ENCODE data around the gene PCSK4. TPM values are rescaled to one million over a fixed set of nuclear protein-coding genes. Genes with fewer than 3 reads are reported as not detected.

Gene PCSK4
- total and polyA plus RNA-seq, 2 donors (not counting 3 experiments of a cell fraction or from before 2014, with no cell fraction given) = 1.2 to 1.7 TPM

DNA sequence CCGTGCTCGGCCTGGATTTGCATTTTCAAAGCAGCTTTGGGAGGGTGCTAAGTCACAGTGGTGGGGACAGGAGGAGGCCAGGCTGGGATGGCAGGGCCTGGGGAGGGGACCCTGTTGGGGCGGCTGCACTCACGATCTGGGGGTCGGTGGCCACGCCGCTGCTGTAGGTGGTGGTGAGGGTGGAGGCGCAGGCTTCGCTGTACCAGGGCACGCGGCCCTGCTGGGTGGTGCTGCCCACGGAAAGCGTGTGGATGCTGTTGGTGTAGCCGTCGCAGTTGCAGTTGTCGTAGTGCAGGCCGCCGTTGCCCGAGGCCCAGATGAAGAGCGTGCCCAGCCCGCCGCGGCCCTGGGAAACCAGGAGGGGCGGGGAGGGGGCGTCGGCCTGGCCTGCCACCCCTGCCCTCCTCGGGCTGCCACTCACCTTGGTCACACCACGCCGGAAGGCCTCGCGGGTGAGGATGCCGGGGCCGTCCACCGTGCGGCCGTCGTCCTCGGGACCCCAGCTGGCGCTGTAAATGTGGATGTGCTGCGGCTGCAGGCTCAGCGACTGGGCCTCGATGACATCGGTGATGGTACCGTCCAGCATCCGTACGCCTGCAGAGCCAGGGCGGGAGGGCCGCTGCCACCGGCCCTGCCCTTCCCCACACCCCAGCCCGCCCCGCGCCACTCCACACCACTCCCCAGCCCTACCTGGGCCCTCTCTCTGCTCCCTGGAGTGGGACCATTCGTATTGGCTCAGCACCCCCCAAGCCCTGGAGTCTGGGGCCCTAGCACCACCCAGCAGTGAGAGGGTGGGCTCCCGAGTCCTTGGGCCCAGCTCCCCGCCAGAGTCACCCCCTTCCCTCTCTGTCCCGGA is 3.2 kb downstream of the PCSK4 start:
- no TSS peak for BruUV-seq (replicated peaks)
- no peak overlapping the region for H2AFZ ChIP-seq (ENCODE audit: low read depth, low read length)
- H3K27me3 ChIP-seq (ENCODE audit: control insufficient read depth in 2 of 2, insufficient read depth in 2 of 2, low read length in 2 of 2) = peaks cover 0 to 6% of the 10 kb centered on the region in 2 experiments
- no peaks in the 10 kb centered on the region for H4K20me1 ChIP-seq (replicated peaks; ENCODE audit: control insufficient read depth, extremely low read depth, insufficient read depth, low read length)
- no peaks in the 10 kb centered on the region for H3K79me2 ChIP-seq (ENCODE audit: control insufficient read depth, insufficient read depth, low read length)
- no peaks in the 10 kb centered on the region for H3K36me3 ChIP-seq (ENCODE audit: control insufficient read depth in 2 of 2, extremely low read depth in 1 of 2, insufficient read depth in 2 of 2, low read length in 2 of 2)
- no peak overlapping the region for H3K4me3 ChIP-seq (replicated peaks in 1 of 3; ENCODE audit: insufficient read depth in 1 of 3, low read depth in 1 of 3, low read length in 3 of 3)
- DNase-seq (ENCODE audit: low read depth, low spot score) (no peak), FAIRE-seq (no peak)
- CTCF ChIA-PET = interaction anchor here (1.0 kb wide), 1 partner anchor 59 kb away, joined by 3 read pairs; no protein-coding TSS in a partner anchor
- dilution Hi-C loops (cut with MboI; ENCODE audit: extremely low pct_ligation_motif_present, low sequenced_read_pairs) (no loop called here), intact Hi-C loops (cut with micrococcal nuclease) (no loop called here)
- POLR2A ChIA-PET = no interaction called here
- no peaks in the 10 kb centered on the region for H3K9me3 ChIP-seq (replicated peaks; ENCODE audit: control insufficient read depth, insufficient read depth, low read length)
- no peak for TF ChIP-seq POLR2A (IDR thresholded peaks at IDR 0.05; ENCODE audit: low read depth, low read length)
- TF ChIP-seq, protein P1, sequence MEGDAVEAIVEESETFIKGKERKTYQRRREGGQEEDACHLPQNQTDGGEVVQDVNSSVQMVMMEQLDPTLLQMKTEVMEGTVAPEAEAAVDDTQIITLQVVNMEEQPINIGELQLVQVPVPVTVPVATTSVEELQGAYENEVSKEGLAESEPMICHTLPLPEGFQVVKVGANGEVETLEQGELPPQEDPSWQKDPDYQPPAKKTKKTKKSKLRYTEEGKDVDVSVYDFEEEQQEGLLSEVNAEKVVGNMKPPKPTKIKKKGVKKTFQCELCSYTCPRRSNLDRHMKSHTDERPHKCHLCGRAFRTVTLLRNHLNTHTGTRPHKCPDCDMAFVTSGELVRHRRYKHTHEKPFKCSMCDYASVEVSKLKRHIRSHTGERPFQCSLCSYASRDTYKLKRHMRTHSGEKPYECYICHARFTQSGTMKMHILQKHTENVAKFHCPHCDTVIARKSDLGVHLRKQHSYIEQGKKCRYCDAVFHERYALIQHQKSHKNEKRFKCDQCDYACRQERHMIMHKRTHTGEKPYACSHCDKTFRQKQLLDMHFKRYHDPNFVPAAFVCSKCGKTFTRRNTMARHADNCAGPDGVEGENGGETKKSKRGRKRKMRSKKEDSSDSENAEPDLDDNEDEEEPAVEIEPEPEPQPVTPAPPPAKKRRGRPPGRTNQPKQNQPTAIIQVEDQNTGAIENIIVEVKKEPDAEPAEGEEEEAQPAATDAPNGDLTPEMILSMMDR (IDR thresholded peaks at IDR 0.05; ENCODE audit: extremely low read depth in 1 of 2, insufficient read depth in 1 of 2, low read depth in 1 of 2, low read length in 2 of 2) = no peak
- no peak overlapping the region for H3K27ac ChIP-seq (ENCODE audit: insufficient read depth, low read depth, low read length)
- no peak overlapping the region for H3K9ac ChIP-seq (replicated peaks; ENCODE audit: extremely low read depth, insufficient read depth, low read length)
- no peaks in the 10 kb centered on the region for H3K9me1 ChIP-seq (replicated peaks; ENCODE audit: control insufficient read depth, extremely low read depth, insufficient read depth, low read length)
- peaks cover 10% of the 10 kb centered on the region for H3K4me1 ChIP-seq (ENCODE audit: control insufficient read depth, extremely low read depth, insufficient read depth, low read length)
- no peak overlapping the region for H3K4me2 ChIP-seq (ENCODE audit: insufficient read depth, low read length)

DNA sequence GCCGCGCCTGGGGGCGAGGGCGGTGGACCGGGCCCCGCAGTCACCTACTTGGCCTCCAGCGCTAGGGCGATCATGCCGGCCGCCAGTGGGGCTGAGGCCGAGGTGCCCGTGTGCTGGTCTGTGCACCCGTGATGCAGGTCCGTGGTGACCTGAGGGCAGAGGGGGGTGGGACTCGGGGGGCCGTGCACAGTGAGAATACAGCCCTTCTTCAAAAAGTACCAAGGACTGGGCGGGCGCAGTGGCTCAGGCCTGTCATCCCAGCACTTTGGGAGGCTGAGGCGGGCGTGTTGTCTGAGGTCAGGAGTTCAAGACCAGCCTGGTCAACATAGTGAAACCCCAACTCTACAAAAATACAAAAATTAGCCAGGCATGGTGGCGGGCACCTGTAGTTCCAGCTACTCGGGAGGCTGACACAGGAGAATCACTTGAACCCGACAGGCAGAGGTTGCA is 6.1 kb downstream of the PCSK4 start:
- no TSS peak for BruUV-seq (replicated peaks)
- Histone ChIP-seq H3K27me3 (ENCODE audit: control insufficient read depth in 2 of 2, insufficient read depth in 2 of 2, low read length in 2 of 2) (no peaks in the 10 kb centered on the region), H3K9me3 (replicated peaks; ENCODE audit: control insufficient read depth, insufficient read depth, low read length) (no peaks in the 10 kb centered on the region), H3K4me2 (ENCODE audit: insufficient read depth, low read length) (no peak overlapping the region), H4K20me1 (replicated peaks; ENCODE audit: control insufficient read depth, extremely low read depth, insufficient read depth, low read length) (no peaks in the 10 kb centered on the region), H3K4me3 (replicated peaks in 1 of 3; ENCODE audit: insufficient read depth in 1 of 3, low read depth in 1 of 3, low read length in 3 of 3) (no peak overlapping the region), H3K9ac (replicated peaks; ENCODE audit: extremely low read depth, insufficient read depth, low read length) (no peak overlapping the region), H3K79me2 (ENCODE audit: control insufficient read depth, insufficient read depth, low read length) (no peaks in the 10 kb centered on the region), H2AFZ (ENCODE audit: low read depth, low read length) (no peak overlapping the region), H3K27ac (ENCODE audit: insufficient read depth, low read depth, low read length) (no peak overlapping the region), H3K36me3 (ENCODE audit: control insufficient read depth in 2 of 2, extremely low read depth in 1 of 2, insufficient read depth in 2 of 2, low read length in 2 of 2) (no peaks in the 10 kb centered on the region), H3K9me1 (replicated peaks; ENCODE audit: control insufficient read depth, extremely low read depth, insufficient read depth, low read length) (no peaks in the 10 kb centered on the region), H3K4me1 (ENCODE audit: control insufficient read depth, extremely low read depth, insufficient read depth, low read length) (no peaks in the 10 kb centered on the region)
- FAIRE-seq = no peak
- POLR2A ChIA-PET = no interaction called here
- no peak for DNase-seq (ENCODE audit: low read depth, low spot score)
- TF ChIP-seq GATA2 (IDR thresholded peaks at IDR 0.05; ENCODE audit: insufficient read depth, insufficient read length, low read depth, low read length) = no peak
- TF ChIP-seq POLR2AphosphoS5 (IDR thresholded peaks at IDR 0.05; ENCODE audit: insufficient read depth, low read depth, low read length) = no peak
- TF ChIP-seq, protein P2, sequence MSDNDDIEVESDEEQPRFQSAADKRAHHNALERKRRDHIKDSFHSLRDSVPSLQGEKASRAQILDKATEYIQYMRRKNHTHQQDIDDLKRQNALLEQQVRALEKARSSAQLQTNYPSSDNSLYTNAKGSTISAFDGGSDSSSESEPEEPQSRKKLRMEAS (IDR thresholded peaks at IDR 0.05; ENCODE audit: insufficient read depth, insufficient read length) = no peak
- TF ChIP-seq, protein P1 (IDR thresholded peaks at IDR 0.05; ENCODE audit: extremely low read depth in 1 of 2, insufficient read depth in 1 of 2, low read depth in 1 of 2, low read length in 2 of 2) = no peak
- TF ChIP-seq JUN (IDR thresholded peaks at IDR 0.05; ENCODE audit: borderline replicate concordance, insufficient read depth, insufficient read length, low read depth) = no peak
- TF ChIP-seq POLR2A (IDR thresholded peaks at IDR 0.05; ENCODE audit: low read depth, low read length) = no peak
- dilution Hi-C loops (cut with MboI; ENCODE audit: extremely low pct_ligation_motif_present, low sequenced_read_pairs) (no loop called here), intact Hi-C loops (cut with micrococcal nuclease) (no loop called here)
- CTCF ChIA-PET = no interaction called here

Measured in endothelial cell of umbilical vein (primary cell).